GM10266 (cell line): Measurements from ENCODE around the gene ACR.

Source experiments
- DNase-seq: peaks from one replicate; pipeline ENCODE4 v3.0.0; 2012; ENCODE audit errors: extremely low spot score
- TF ChIP-seq, protein P1 (sequence below): IDR thresholded peaks from 2 replicates; pipeline ENCODE4 v1.5.1; 2012; ENCODE audit warnings: mild to moderate bottlenecking, low read depth; ENCODE audit not compliant: control insufficient read depth, insufficient read depth; ENCODE audit errors: missing control alignments

The ACR gene

DNA sequence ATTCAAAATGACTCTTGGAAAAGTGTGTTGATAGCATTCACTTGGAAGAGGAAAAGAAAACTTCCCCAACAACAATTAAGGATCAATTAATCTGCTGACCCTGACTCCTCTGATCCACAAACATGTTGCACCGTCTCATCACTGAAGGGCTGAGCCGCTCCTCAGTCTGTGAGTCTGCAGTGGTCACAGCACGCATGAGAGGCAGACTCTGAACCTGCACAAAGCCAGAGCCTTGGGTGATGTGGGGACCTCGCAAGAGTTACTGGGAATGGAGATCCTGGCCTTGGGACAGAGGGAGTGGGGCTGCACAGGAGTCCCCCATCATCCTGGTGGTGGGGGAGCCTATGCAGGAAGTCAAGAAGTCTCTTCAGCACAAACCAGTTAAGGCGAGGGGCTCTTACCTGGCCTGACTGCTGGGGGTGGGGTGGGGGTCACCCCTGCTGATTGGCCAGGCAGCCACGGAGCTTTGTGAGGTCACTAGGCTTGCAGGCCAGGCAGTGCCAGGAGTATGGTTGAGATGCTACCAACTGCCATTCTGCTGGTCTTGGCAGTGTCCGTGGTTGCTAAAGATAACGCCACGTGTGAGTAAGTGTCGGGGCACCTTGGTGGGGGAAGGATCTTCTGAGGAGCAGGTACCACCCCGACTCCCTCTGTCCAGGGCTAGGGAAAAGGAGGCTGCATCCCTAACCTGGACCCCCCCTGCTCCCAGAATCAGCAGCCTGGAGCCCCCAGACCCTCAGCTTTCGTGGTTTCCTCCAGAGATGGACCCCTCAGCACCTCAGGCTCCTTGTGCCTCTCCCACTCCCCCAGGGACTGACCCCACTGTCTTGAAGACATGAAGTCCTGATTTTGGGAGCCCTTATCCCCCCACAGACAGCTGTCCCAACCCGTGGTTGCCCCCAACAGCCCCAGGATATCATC lies at the start of gene ACR:
Gene ACR (plus strand): TSS at position 477 of the 921 bp plus-strand sequence. CDS start 32 bp downstream, at position 509.
- DNase-seq: no peak
- TF ChIP-seq, protein P1, sequence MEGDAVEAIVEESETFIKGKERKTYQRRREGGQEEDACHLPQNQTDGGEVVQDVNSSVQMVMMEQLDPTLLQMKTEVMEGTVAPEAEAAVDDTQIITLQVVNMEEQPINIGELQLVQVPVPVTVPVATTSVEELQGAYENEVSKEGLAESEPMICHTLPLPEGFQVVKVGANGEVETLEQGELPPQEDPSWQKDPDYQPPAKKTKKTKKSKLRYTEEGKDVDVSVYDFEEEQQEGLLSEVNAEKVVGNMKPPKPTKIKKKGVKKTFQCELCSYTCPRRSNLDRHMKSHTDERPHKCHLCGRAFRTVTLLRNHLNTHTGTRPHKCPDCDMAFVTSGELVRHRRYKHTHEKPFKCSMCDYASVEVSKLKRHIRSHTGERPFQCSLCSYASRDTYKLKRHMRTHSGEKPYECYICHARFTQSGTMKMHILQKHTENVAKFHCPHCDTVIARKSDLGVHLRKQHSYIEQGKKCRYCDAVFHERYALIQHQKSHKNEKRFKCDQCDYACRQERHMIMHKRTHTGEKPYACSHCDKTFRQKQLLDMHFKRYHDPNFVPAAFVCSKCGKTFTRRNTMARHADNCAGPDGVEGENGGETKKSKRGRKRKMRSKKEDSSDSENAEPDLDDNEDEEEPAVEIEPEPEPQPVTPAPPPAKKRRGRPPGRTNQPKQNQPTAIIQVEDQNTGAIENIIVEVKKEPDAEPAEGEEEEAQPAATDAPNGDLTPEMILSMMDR: no peak

GRCh38 chr22:50688448-50688847 lies 49.6 kb upstream of the ACR start:
- DNase-seq: no peak
- TF ChIP-seq, protein P1: no peak

- TF ChIP-seq, protein P1: peak; percentile 58
- no peak for DNase-seq
Measured at GRCh38 chr22:50691521-50691920, 46.5 kb upstream of the ACR start.

DNA sequence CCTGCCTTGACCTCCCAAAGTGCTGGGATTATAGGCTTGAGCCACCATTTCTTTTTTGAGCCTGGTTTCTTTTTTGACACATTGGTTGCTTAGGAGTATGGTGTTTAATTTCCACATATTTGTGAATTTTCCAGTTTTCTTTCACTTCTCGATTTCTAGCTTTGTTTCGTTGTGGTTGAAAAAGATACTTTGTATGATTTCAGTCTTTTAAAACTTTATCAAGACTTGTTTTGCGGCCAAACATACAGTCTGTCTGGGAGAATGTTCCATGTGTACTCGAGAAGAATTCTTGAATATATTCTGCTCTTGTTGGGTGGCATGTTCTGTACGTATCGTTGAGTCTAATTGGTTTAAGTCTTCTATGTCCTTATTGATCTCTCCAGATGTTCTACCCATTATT lies 44.5 kb upstream of the ACR start:
- TF ChIP-seq, protein P1: no peak
- no peak for DNase-seq

DNA sequence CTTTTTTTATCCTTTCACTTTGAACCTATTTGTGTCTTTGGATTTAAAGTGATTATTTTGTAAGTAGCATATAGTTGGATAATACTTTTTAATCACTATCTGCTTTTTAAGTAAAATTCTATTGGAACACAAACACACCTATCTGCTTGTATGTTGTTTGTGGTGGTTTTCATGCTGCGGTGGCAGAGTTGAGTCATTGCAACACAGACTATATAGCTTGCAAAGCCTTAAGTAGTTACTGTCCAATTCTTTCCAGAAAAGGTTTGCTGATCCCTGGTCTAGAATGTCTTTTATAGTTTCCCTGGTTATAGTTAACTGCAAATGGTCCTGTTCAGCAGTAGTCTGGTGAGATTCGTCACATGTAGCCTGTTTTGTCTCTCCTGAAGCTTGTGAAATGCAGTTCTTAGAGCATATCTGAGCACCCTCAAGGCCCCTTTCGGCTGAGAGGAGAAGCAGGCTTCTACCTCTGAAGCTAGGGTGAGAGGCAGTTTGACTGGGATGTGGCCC lies 43.9 kb upstream of the ACR start:
- no peak for DNase-seq
- TF ChIP-seq, protein P1: no peak

DNA sequence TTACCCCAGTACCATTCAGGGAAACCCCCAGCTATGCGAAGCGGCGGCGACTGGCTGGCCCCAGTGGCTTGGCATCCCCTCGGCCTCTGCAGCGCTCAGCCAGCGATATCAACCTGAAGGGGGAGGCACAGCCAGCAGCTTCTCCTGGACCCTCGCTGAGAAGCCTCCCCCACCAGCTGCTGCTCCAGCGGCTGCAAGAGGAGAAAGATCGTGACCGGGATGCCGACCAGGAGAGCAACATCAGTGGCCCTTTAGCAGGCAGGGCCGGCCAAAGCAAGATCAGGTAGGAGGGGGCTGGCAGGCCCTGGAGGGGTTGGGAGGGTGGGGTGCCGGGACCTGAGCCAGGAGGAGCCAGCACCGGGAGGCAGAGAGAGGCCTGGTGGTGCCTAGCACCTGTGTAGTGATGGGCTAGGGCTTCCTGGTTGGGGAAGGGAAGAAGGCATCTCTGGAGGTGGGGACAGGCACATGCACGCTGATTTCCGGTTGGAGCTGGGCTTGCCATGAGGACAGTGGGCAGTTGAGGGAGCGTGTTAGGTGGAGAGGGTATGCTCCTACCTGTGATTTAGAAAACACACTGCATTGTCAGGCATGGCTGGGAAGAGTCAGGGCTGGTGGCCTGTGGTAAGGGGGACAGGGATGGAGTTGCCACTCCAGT lies 43.1 kb upstream of the ACR start:
- TF ChIP-seq, protein P1: no peak

More for the DNA sequence above, 43.1 kb upstream of the ACR start:
- DNase-seq: no peak
